Smooth muscle cell (in vitro differentiated cells): ENCODE results near the gene CD320. TPM values are rescaled to one million over a fixed set of nuclear protein-coding genes. Genes with fewer than 3 reads are reported as not detected.

ENCODE experiments used
- DNase-seq: peaks from one replicate; lab custom pipeline; 2025; ENCODE audit not compliant: unreplicated experiment; lab: John Stamatoyannopoulos, UW
- H2AFZ ChIP-seq: fragments of 200-600 bp; sonication (generic); 2 replicates; pipeline ENCODE4 v1.6.0; 2016; ENCODE audit warnings: antibody characterized with exemption, low read depth, mild to moderate bottlenecking
- H3F3A ChIP-seq: fragments of 200-600 bp; sonication (generic); 2 replicates; pipeline ENCODE4 v1.6.0; 2017; ENCODE audit warnings: antibody characterized with exemption, low read depth
- H3K27ac ChIP-seq: fragments of 200-600 bp; sonication (generic); 2 replicates; pipeline ENCODE4 v1.5.1; 2016; ENCODE audit warnings: low read depth, mild to moderate bottlenecking
- H3K27me3 ChIP-seq: fragments of 200-600 bp; sonication (generic); 2 replicates; pipeline ENCODE4 v1.6.1; 2016; ENCODE audit warnings: low read depth, mild to moderate bottlenecking
- H3K36me3 ChIP-seq: fragments of 200-600 bp; sonication (generic); 2 replicates; pipeline ENCODE4 v1.5.1; 2016; ENCODE audit warnings: low read depth
- H3K4me1 ChIP-seq: fragments of 200-600 bp; sonication (generic); 2 replicates; pipeline ENCODE4 v1.5.1; 2016; ENCODE audit warnings: low read depth
- H3K4me2 ChIP-seq: fragments of 200-600 bp; sonication (generic); 2 replicates; pipeline ENCODE4 v1.6.0; 2016; ENCODE audit warnings: mild to moderate bottlenecking
- H3K4me3 ChIP-seq: fragments of 200-600 bp; sonication (generic); 2 replicates; pipeline ENCODE4 v1.5.1; 2016; ENCODE audit warnings: mild to moderate bottlenecking
- H3K79me2 ChIP-seq: fragments of 200-600 bp; sonication (generic); 2 replicates; pipeline ENCODE4 v1.6.0; 2016; ENCODE audit warnings: low read depth, mild to moderate bottlenecking
- H3K9ac ChIP-seq: fragments of 200-600 bp; sonication (generic); 2 replicates; pipeline ENCODE4 v1.6.0; 2016; ENCODE audit warnings: low read depth
- H3K9me3 ChIP-seq: fragments of 200-600 bp; sonication (generic); replicated peaks from 2 replicates; pipeline ENCODE4 v1.5.1; 2016; ENCODE audit warnings: low read depth
- H4K20me1 ChIP-seq: fragments of 200-600 bp; sonication (generic); 2 replicates; pipeline ENCODE4 v1.6.0; 2016; ENCODE audit warnings: low read depth
- CTCF ChIP-seq: fragments of 200-600 bp; sonication (generic); IDR thresholded peaks from 2 replicates; pipeline ENCODE4 v1.5.1; 2017; ENCODE audit warnings: borderline replicate concordance, mild to moderate bottlenecking, antibody characterized with exemption; ENCODE audit not compliant: insufficient read depth, poor library complexity, severe bottlenecking
- WGBS: methylation state at CpG from one replicate; pipeline ENCODE4 v1.1.7; 2016; ENCODE audit warnings: low lambda C conversion rate; 5-methylcytosine and 5-hydroxymethylcytosine counted together
- polyA plus RNA-seq: library from polyadenylated mRNA; unstranded; fragments of >200 nt; fragmentation: Nextera tagmentation; extraction: Ambion mirVana; gene quantifications from 2 replicates; pipeline ENCODE4 v1.2.1, GENCODE V29; 2016
- total RNA-seq: library from RNA; depleted of rRNA; stranded (reverse); fragments of >200 nt; gene quantifications from 2 replicates; pipeline ENCODE4 v1.2.3, GENCODE V29; 2014

Gene CD320
- total and polyA plus RNA-seq, 2 experiments from 2014 or later: 23.8 to 42.7 TPM

GRCh38 chr19:8321986-8322637 lies 14.0 kb upstream of the CD320 start:
- no peak for DNase-seq
- H3K9ac ChIP-seq: peak overlapping the region; percentile 99
- no peak overlapping the region for H2AFZ ChIP-seq
- H3K36me3 ChIP-seq: no peaks in the 10 kb centered on the region
- peak overlapping the region; percentile 93 for H3K4me3 ChIP-seq
- H3K27me3 ChIP-seq: no peaks in the 10 kb centered on the region
- peaks cover 20% of the 10 kb centered on the region for H3K4me1 ChIP-seq
- peak overlapping the region; percentile 62 for H3K27ac ChIP-seq
- no peaks in the 10 kb centered on the region for H3F3A ChIP-seq
- peaks cover 42% of the 10 kb centered on the region for H3K79me2 ChIP-seq
- H4K20me1 ChIP-seq: peaks cover 24% of the 10 kb centered on the region
- H3K4me2 ChIP-seq: peak overlapping the region; percentile 97
- WGBS: 24% methylated on average over 30 of the region's 30 CpGs
- TF ChIP-seq CTCF: no peak
- H3K9me3 ChIP-seq: no peaks in the 10 kb centered on the region

- peak within 1 kb of the TSS; percentile 93 for H3K4me3 ChIP-seq
- DNase-seq: peak; percentile 86
- H2AFZ ChIP-seq: peak within 1 kb of the TSS; percentile 53
- peaks cover 20% of the 10 kb centered on the region for H3K4me1 ChIP-seq
- H3K36me3 ChIP-seq: no peaks in the 10 kb centered on the region
- WGBS: under 1% methylated on average over 63 of the region's 72 CpGs
- no peaks in the 10 kb centered on the region for H3K9me3 ChIP-seq
- peaks cover 42% of the 10 kb centered on the region for H3K79me2 ChIP-seq
- H3K27ac ChIP-seq: peak within 1 kb of the TSS; percentile 92
- peak; percentile 13 for TF ChIP-seq CTCF
- H3K9ac ChIP-seq: peak within 1 kb of the TSS; percentile 99
- no peaks in the 10 kb centered on the region for H3K27me3 ChIP-seq
- H3K4me2 ChIP-seq: peak within 1 kb of the TSS; percentile 97
- H4K20me1 ChIP-seq: peaks cover 24% of the 10 kb centered on the region
- H3F3A ChIP-seq: no peaks in the 10 kb centered on the region
These were observed 13.2 kb upstream of the CD320 start, which contains the start of the genes NDUFA7 and RPS28 for GRCh38 chr19:8321067-8321985. TSS of gene NDUFA7 (minus strand) at chr19:8321375. CDS start at chr19:8321358, 17 bp downstream. TSS of gene RPS28 (plus strand) at chr19:8321496. CDS start at chr19:8321531, 35 bp downstream.

GRCh38 chr19:8320564-8321066 lies 12.5 kb upstream of the CD320 start:
- Histone ChIP-seq H3K4me3 (peak overlapping the region; percentile 93), H3K27me3 (no peaks in the 10 kb centered on the region), H3K36me3 (no peaks in the 10 kb centered on the region), H3F3A (no peaks in the 10 kb centered on the region), H2AFZ (peak overlapping the region; percentile 53), H3K79me2 (peaks cover 42% of the 10 kb centered on the region), H3K9me3 (no peaks in the 10 kb centered on the region), H3K4me1 (peaks cover 20% of the 10 kb centered on the region), H3K27ac (peak overlapping the region; percentile 92), H4K20me1 (peaks cover 24% of the 10 kb centered on the region), H3K9ac (peak overlapping the region; percentile 99), H3K4me2 (peak overlapping the region; percentile 96)
- TF ChIP-seq CTCF: no peak
- WGBS: 4% methylated on average over 16 of the region's 16 CpGs
- no peak for DNase-seq
